Measurements from ENCODE around the gene VEZF1.
"Not testable (repeated sequence)": the region's sequence is repeated elsewhere in the genome, so short reads cannot be mapped to it uniquely, and the experiment has no call there.

DNA sequence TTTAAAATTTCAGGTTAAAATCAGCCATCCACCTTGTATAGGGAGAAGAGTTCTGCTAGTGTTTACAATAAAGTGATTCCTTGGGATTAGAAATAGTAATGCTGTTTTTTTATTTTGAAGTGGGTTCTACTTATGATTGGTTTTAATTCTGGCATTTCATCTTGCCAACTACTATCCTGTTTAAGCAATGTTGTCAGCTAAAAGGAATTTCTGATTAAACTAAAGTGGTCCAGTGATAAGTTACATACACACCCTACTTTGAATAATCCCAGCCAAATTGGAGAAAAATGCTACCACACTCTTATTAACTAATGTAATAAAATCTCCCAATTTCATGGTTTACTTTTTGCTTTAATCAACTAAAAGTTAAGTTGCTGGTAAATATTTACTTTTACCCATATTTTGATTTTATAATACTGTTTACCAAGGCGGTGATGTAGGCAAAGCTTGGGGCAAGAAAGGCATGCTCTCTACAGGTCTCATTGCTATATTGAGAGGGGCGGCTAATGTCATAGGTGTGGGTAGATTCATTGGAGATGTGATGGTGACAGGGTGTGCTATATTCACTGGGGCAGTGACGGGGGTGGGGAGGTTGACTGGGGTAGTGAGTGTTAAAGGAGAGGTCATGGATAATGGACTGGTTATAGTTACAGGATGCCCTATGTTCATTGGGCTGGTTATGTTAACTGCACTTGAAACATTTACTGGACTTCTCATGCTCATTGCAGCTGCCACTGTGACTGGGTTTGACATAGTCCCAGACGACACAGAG lies 13.8 kb downstream of the VEZF1 start:
- TF ChIP-seq, protein P1, sequence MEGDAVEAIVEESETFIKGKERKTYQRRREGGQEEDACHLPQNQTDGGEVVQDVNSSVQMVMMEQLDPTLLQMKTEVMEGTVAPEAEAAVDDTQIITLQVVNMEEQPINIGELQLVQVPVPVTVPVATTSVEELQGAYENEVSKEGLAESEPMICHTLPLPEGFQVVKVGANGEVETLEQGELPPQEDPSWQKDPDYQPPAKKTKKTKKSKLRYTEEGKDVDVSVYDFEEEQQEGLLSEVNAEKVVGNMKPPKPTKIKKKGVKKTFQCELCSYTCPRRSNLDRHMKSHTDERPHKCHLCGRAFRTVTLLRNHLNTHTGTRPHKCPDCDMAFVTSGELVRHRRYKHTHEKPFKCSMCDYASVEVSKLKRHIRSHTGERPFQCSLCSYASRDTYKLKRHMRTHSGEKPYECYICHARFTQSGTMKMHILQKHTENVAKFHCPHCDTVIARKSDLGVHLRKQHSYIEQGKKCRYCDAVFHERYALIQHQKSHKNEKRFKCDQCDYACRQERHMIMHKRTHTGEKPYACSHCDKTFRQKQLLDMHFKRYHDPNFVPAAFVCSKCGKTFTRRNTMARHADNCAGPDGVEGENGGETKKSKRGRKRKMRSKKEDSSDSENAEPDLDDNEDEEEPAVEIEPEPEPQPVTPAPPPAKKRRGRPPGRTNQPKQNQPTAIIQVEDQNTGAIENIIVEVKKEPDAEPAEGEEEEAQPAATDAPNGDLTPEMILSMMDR (IDR thresholded peaks at IDR 0.05; ENCODE audit: insufficient read depth, low read length, poor library complexity, severe bottlenecking): not testable (repeated sequence)
- not testable (repeated sequence) for TF ChIP-seq EZH2phosphoT487 (conservative IDR thresholded peaks at IDR 0.05; ENCODE audit: low read length)
